Measurements from ENCODE around the gene PXMP4.

DNA sequence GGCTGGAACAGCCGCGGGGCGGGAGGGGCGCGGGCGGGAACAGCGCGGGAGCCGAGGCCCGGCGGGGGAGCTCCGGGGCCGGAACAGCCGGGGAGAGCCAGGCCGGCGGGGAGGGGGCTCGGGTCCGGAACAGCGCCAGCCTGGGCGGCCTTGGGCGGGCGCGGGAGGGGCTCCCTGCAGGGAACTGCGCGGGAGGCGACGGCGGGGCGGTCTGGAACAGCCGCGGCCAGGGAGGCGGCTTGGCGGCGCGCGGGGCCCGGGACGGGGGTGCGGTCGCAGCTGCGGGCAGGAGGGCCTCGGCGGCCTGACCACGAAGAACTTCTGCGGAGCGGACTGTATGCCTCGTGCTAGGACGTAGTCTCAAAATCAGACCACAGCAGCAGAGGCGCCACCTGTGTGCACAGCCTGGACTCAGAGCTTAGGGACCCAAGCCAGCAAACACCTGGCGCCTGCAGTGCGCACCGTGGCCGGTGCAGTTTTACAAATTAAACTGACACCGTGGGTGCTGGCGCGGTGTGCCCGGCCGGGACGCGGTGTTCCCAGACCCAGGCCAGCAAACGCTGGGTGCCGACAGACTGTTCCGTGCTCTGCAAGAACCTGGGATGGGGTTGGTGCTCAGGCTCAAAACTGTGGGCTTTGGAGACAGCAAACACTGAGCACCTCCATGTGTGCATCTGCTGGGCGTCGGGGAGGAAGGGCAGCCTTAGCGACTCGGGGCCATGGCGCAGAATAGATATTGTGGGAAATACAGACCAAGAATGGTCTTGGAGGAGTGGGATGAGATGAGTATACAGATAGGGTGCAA is 12.3 kb upstream of the PXMP4 start:
- TF ChIP-seq EZH2 (IDR thresholded peaks at IDR 0.05; ENCODE audit: insufficient read depth, poor library complexity, severe bottlenecking) (no peak), EZH2phosphoT487 (IDR thresholded peaks at IDR 0.05; ENCODE audit: insufficient read depth, low read depth) (no peak)
